HCT116 (cell line): ENCODE data around the gene ARF1. TPM values are rescaled to one million over a fixed set of nuclear protein-coding genes. Genes with fewer than 3 reads are reported as not detected.

ENCODE experiments used
- ATAC-seq: fragments of 200-7000 bp; cut with Tn5 transposase; 2 replicates; pipeline ENCODE4 v1.9.1; 2020; ENCODE audit warnings: mild to moderate bottlenecking, moderate library complexity
- BruUV-seq: library from RNA; stranded (reverse); fragments of 400-500 nt; replicated peaks from 2 replicates; lab custom pipeline; 2021; lab: Mats Ljungman, UMichigan
- CTCF ChIA-PET: fragments of 300-600 bp; sonication (Branson Sonifier 250); formaldehyde crosslinking; loops from one replicate; lab custom pipeline; 2021; ENCODE audit warnings: antibody characterized with exemption; lab: Charles Lee
- POLR2A ChIA-PET: fragments of 300-600, 350-600 bp; sonication (Branson Sonifier 250); formaldehyde crosslinking; loops from one replicate; lab custom pipeline; 2021; ENCODE audit warnings: antibody characterized with exemption; lab: Charles Lee
- RAD21 ChIA-PET, 2 experiments: fragments of 300-600 bp; sonication (Branson Sonifier 250); formaldehyde crosslinking; loops; one replicate each; lab custom pipeline; 2023; ENCODE audit warnings: low total read pairs in 2 of 2; ENCODE audit not compliant: uncharacterized antibody in 2 of 2, unreplicated experiment in 2 of 2, low non-redundant PET in 1 of 2; lab: Charles Lee
- DNase-seq: peaks from one replicate; pipeline ENCODE4 v3.0.0-alpha.2; 2010; ENCODE audit warnings: low read depth, low spot score
- H2AFZ ChIP-seq: fragments of 200-600 bp; shearing (Covaris generic), sonication (generic); 2 replicates; pipeline ENCODE4 v1.6.1; 2017; ENCODE audit warnings: low read depth, mixed run types, mixed read lengths, antibody characterized with exemption, low read length; ENCODE audit not compliant: poor library complexity, severe bottlenecking
- H3K27ac ChIP-seq: 2 replicates; pipeline ENCODE4 v1.5.1; 2012; ENCODE audit warnings: low read depth, low read length
- H3K27me3 ChIP-seq: fragments of 200-600 bp; sonication (generic); 2 replicates; pipeline ENCODE4 v1.6.1; 2016; ENCODE audit warnings: mixed run types, low read length, mixed read lengths; ENCODE audit not compliant: insufficient read depth
- H3K36me3 ChIP-seq, 2 experiments: fragments of 200-500 bp in 1 of 2; fragments of 200-600 bp in 1 of 2; sonication (Bioruptor generic) in 1 of 2; sonication (generic) in 1 of 2; 2 replicates each; pipeline versions ENCODE4 v1.5.1 to v1.6.1; 2014 to 2016; ENCODE audit warnings: low read length in 2 of 2, inconsistent platforms in 1 of 2, mixed read lengths in 1 of 2, mixed run types in 1 of 2; ENCODE audit not compliant: insufficient read depth in 2 of 2, control insufficient read depth in 1 of 2
- H3K4me1 ChIP-seq, 2 experiments: fragments of 200-600 bp in 1 of 2; sonication (generic) in 1 of 2; 2 replicates each; pipeline versions ENCODE4 v1.5.1 to v1.6.1; 2012 to 2017; ENCODE audit warnings: low read length in 2 of 2, inconsistent platforms in 1 of 2, mild to moderate bottlenecking in 1 of 2, mixed read lengths in 1 of 2, mixed run types in 1 of 2, moderate library complexity in 1 of 2; ENCODE audit not compliant: insufficient read depth in 2 of 2, control insufficient read depth in 1 of 2
- H3K4me2 ChIP-seq: fragments of 200-600 bp; sonication (generic); 2 replicates; pipeline ENCODE4 v1.6.1; 2017; ENCODE audit warnings: mixed run types, low read length, mixed read lengths
- H3K4me3 ChIP-seq, 2 experiments: fragments of 200-600 bp in 1 of 2; sonication (generic) in 1 of 2; replicated peaks in 1 of 2; 2 replicates each; pipeline ENCODE4 v1.5.1; 2011 to 2016; ENCODE audit warnings: low read length in 2 of 2, control low read depth in 1 of 2, low read depth in 1 of 2, mild to moderate bottlenecking in 1 of 2, mixed read lengths in 1 of 2, mixed run types in 1 of 2
- H3K79me2 ChIP-seq: fragments of 200-600 bp; sonication (generic); 2 replicates; pipeline ENCODE4 v1.6.1; 2017; ENCODE audit warnings: mild to moderate bottlenecking, mixed run types, low read length, moderate library complexity, mixed read lengths; ENCODE audit not compliant: insufficient read depth
- H3K9ac ChIP-seq: fragments of 200-600 bp; sonication (generic); 2 replicates; pipeline ENCODE4 v1.6.1; 2016; ENCODE audit warnings: low read length, mixed read lengths
- H3K9me2 ChIP-seq: fragments of 200-600 bp; sonication (generic), shearing (Covaris generic); 2 replicates; pipeline ENCODE4 v1.6.1; 2017; ENCODE audit warnings: mixed run types, mild to moderate bottlenecking, moderate library complexity; ENCODE audit not compliant: insufficient read depth
- H3K9me3 ChIP-seq, 2 experiments: fragments of 200-500 bp in 1 of 2; fragments of 200-600 bp in 1 of 2; sonication (Bioruptor generic) in 1 of 2; sonication (generic) in 1 of 2; 2 replicates each; pipeline ENCODE4 v1.6.1; 2014 to 2017; ENCODE audit warnings: low read length in 2 of 2, mixed read lengths in 2 of 2, inconsistent platforms in 1 of 2, low read depth in 1 of 2, mild to moderate bottlenecking in 1 of 2, mixed run types in 1 of 2, moderate library complexity in 1 of 2; ENCODE audit not compliant: control insufficient read depth in 1 of 2, insufficient read depth in 1 of 2
- H4K20me1 ChIP-seq: fragments of 200-600 bp; sonication (generic), shearing (Covaris generic); 2 replicates; pipeline ENCODE4 v1.6.1; 2017; ENCODE audit warnings: mixed run types, mild to moderate bottlenecking, moderate library complexity; ENCODE audit not compliant: insufficient read depth
- CBX3 ChIP-seq: IDR thresholded peaks from 2 replicates; pipeline ENCODE4 v1.6.1; 2012; ENCODE audit warnings: low read depth
- EGR1 ChIP-seq: IDR thresholded peaks from 2 replicates; pipeline ENCODE4 v1.6.1; 2012; ENCODE audit warnings: low read depth
- ELF1 ChIP-seq: IDR thresholded peaks from 2 replicates; pipeline ENCODE4 v1.6.1; 2012; ENCODE audit warnings: low read depth, borderline replicate concordance
- EZH2 ChIP-seq: fragments of 200-600 bp; sonication (generic); IDR thresholded peaks from 2 replicates; pipeline ENCODE4 v1.6.1; 2017; ENCODE audit warnings: antibody characterized with exemption, mixed run types
- EZH2phosphoT487 ChIP-seq: fragments of 200-600 bp; IDR thresholded peaks from 2 replicates; pipeline ENCODE4 v1.6.1; 2018; ENCODE audit warnings: antibody characterized with exemption, borderline replicate concordance
- JUND ChIP-seq: IDR thresholded peaks from 2 replicates; pipeline ENCODE4 v1.6.1; 2012
- POLR2A ChIP-seq: IDR thresholded peaks from 2 replicates; pipeline ENCODE4 v1.7.0; 2011; ENCODE audit warnings: borderline replicate concordance; ENCODE audit not compliant: insufficient read depth, insufficient read length; ENCODE audit errors: extremely low read depth
- POLR2AphosphoS5 ChIP-seq: IDR thresholded peaks from 2 replicates; pipeline ENCODE4 v1.6.1; 2011; ENCODE audit warnings: mild to moderate bottlenecking, low read depth, low read length, moderate library complexity
- RAD21 ChIP-seq: IDR thresholded peaks from 2 replicates; pipeline ENCODE4 v1.6.1; 2012; ENCODE audit warnings: low read depth, mild to moderate bottlenecking
- SIN3A ChIP-seq: IDR thresholded peaks from 2 replicates; pipeline ENCODE4 v1.6.1; 2012; ENCODE audit warnings: low read depth
- SP1 ChIP-seq: IDR thresholded peaks from 2 replicates; pipeline ENCODE4 v1.6.1; 2012; ENCODE audit warnings: low read depth
- SRF ChIP-seq: IDR thresholded peaks from 2 replicates; pipeline ENCODE4 v1.6.1; 2012; ENCODE audit warnings: low read depth
- TCF7L2 ChIP-seq: IDR thresholded peaks from 2 replicates; pipeline ENCODE4 v1.7.0; 2011; ENCODE audit warnings: borderline replicate concordance, inconsistent platforms; ENCODE audit not compliant: insufficient read depth, insufficient read length; ENCODE audit errors: extremely low read depth
- YY1 ChIP-seq: IDR thresholded peaks from 2 replicates; pipeline ENCODE4 v1.6.1; 2011; ENCODE audit warnings: low read length, low read depth, moderate library complexity, mild to moderate bottlenecking; ENCODE audit not compliant: insufficient replicate concordance; ENCODE audit errors: extremely low read depth
- ZFX ChIP-seq: fragments of 450-650 bp; IDR thresholded peaks from 2 replicates; pipeline ENCODE4 v1.6.1; 2017
- ZNF274 ChIP-seq: fragments of 200-500 bp; sonication (Bioruptor generic); IDR thresholded peaks from 2 replicates; pipeline ENCODE4 v1.6.1; 2014; ENCODE audit warnings: mild to moderate bottlenecking, low read depth, low read length, inconsistent platforms
- intact Hi-C: fragments of 100-400 bp; cut with micrococcal nuclease; formaldehyde crosslinking; loops from 2 replicates; pipeline ENCODE4 v1.10.0; 2022
- total RNA-seq: library from RNA; stranded (reverse); gene quantifications from one replicate; pipeline ENCODE4 v1.2.1, GENCODE V29; 2021; ENCODE audit not compliant: unreplicated experiment
- TF ChIP-seq, protein P1 (sequence below): IDR thresholded peaks from 2 replicates; pipeline ENCODE4 v1.6.1; 2011; ENCODE audit warnings: mild to moderate bottlenecking, low read length, moderate library complexity; ENCODE audit not compliant: insufficient replicate concordance; ENCODE audit errors: extremely low read depth
- TF ChIP-seq, protein P2 (sequence below): IDR thresholded peaks from 2 replicates; pipeline ENCODE4 v1.6.1; 2012
- TF ChIP-seq, protein P3 (sequence below): IDR thresholded peaks from 2 replicates; pipeline ENCODE4 v1.6.1; 2012; ENCODE audit warnings: low read depth
- TF ChIP-seq, protein P4 (sequence below): IDR thresholded peaks from 2 replicates; pipeline ENCODE4 v1.6.1; 2012

The ARF1 gene
- total RNA-seq, 1 experiment from 2014 or later: 394 TPM

- BruUV-seq: no TSS peak
- ChIA-PET POLR2A (no interaction called here), RAD21 (no interaction called here), CTCF (no interaction called here)
- H3K4me2 ChIP-seq: peak within 1 kb of the TSS; percentile 94
- H4K20me1 ChIP-seq: no peaks in the 10 kb centered on the region
- H3K9me2 ChIP-seq: no peaks in the 10 kb centered on the region
- H3K36me3 ChIP-seq: peaks cover 9 to 30% of the 10 kb centered on the region in 2 experiments; a peak in 2 of 4 replicates
- no peaks in the 10 kb centered on the region for H3K27me3 ChIP-seq
- DNase-seq (peak; percentile 84), ATAC-seq (peak; percentile 83)
- H2AFZ ChIP-seq: no peak within 1 kb of the TSS
- peaks cover 49% of the 10 kb centered on the region for H3K79me2 ChIP-seq
- H3K4me1 ChIP-seq: peaks cover 5 to 22% of the 10 kb centered on the region in 2 experiments; a peak in 3 of 4 replicates
- H3K9ac ChIP-seq: peak within 1 kb of the TSS; percentile 91
- peak within 1 kb of the TSS; percentile 85 for H3K27ac ChIP-seq
- no peaks in the 10 kb centered on the region for H3K9me3 ChIP-seq
- peak within 1 kb of the TSS; percentile 82 to 91 for H3K4me3 ChIP-seq
- intact Hi-C loops: loop anchor here (1.0 kb wide), 1 partner anchor 104 kb away; no protein-coding TSS in a partner anchor
- TF ChIP-seq TCF7L2 (no peak), ZNF274 (no peak), SP1 (no peak), POLR2A (peak; percentile 79), JUND (no peak), YY1 (no peak), CBX3 (no peak), ELF1 (no peak), POLR2AphosphoS5 (peak; percentile 72), SRF (no peak), SIN3A (no peak), EZH2phosphoT487 (no peak), RAD21 (no peak), EGR1 (no peak), ZFX (peak; percentile 91), EZH2 (no peak)
- TF ChIP-seq, protein P1, sequence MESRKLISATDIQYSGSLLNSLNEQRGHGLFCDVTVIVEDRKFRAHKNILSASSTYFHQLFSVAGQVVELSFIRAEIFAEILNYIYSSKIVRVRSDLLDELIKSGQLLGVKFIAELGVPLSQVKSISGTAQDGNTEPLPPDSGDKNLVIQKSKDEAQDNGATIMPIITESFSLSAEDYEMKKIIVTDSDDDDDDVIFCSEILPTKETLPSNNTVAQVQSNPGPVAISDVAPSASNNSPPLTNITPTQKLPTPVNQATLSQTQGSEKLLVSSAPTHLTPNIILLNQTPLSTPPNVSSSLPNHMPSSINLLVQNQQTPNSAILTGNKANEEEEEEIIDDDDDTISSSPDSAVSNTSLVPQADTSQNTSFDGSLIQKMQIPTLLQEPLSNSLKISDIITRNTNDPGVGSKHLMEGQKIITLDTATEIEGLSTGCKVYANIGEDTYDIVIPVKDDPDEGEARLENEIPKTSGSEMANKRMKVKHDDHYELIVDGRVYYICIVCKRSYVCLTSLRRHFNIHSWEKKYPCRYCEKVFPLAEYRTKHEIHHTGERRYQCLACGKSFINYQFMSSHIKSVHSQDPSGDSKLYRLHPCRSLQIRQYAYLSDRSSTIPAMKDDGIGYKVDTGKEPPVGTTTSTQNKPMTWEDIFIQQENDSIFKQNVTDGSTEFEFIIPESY: peak; percentile 18
- TF ChIP-seq, protein P2, sequence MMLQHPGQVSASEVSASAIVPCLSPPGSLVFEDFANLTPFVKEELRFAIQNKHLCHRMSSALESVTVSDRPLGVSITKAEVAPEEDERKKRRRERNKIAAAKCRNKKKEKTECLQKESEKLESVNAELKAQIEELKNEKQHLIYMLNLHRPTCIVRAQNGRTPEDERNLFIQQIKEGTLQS: no peak
- TF ChIP-seq, protein P3, sequence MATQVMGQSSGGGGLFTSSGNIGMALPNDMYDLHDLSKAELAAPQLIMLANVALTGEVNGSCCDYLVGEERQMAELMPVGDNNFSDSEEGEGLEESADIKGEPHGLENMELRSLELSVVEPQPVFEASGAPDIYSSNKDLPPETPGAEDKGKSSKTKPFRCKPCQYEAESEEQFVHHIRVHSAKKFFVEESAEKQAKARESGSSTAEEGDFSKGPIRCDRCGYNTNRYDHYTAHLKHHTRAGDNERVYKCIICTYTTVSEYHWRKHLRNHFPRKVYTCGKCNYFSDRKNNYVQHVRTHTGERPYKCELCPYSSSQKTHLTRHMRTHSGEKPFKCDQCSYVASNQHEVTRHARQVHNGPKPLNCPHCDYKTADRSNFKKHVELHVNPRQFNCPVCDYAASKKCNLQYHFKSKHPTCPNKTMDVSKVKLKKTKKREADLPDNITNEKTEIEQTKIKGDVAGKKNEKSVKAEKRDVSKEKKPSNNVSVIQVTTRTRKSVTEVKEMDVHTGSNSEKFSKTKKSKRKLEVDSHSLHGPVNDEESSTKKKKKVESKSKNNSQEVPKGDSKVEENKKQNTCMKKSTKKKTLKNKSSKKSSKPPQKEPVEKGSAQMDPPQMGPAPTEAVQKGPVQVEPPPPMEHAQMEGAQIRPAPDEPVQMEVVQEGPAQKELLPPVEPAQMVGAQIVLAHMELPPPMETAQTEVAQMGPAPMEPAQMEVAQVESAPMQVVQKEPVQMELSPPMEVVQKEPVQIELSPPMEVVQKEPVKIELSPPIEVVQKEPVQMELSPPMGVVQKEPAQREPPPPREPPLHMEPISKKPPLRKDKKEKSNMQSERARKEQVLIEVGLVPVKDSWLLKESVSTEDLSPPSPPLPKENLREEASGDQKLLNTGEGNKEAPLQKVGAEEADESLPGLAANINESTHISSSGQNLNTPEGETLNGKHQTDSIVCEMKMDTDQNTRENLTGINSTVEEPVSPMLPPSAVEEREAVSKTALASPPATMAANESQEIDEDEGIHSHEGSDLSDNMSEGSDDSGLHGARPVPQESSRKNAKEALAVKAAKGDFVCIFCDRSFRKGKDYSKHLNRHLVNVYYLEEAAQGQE: no peak
- TF ChIP-seq, protein P4, sequence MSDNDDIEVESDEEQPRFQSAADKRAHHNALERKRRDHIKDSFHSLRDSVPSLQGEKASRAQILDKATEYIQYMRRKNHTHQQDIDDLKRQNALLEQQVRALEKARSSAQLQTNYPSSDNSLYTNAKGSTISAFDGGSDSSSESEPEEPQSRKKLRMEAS: no peak
These were observed 20.5 kb downstream of the ARF1 start, which contains the start of gene C1orf35 for GRCh38 chr1:228102791-228103620. Gene C1orf35, minus strand, starts transcription at chr1:228103325. Its CDS starts 98 bp downstream, at chr1:228103227.
